Adrenal gland (tissue), 12 donors: ENCODE data around the gene SSH2. TPM values are rescaled to one million over a fixed set of nuclear protein-coding genes. Genes with fewer than 3 reads are reported as not detected.

Source experiments
- DNase-seq, 7 donors: peaks; one replicate each; pipeline ENCODE4 v3.0.0-alpha.2; 2019 to 2020
- H3K27ac ChIP-seq, 5 donors: fragments of 200-600 bp; sonication (generic) in 4 of 5; 1 replicate in 3 of 5; 2 replicates in 2 of 5; pipeline versions ENCODE4 v1.5.1 to v1.8.0; 2016 to 2020; ENCODE audit warnings: mild to moderate bottlenecking in 1 of 5
- H3K27me3 ChIP-seq: fragments of 200-600 bp; 2 replicates; pipeline ENCODE4 v1.8.0; 2021
- H3K36me3 ChIP-seq, 2 donors: fragments of 200-600 bp; replicated peaks in 1 of 2; 1 replicate in 1 of 2; 2 replicates in 1 of 2; pipeline versions ENCODE4 v1.5.1 to v1.8.0; 2018 to 2022
- H3K4me1 ChIP-seq, 2 donors: fragments of 200-600 bp; replicated peaks in 1 of 2; 1 replicate in 1 of 2; 2 replicates in 1 of 2; pipeline versions ENCODE4 v1.5.1 to v1.8.0; 2018 to 2021
- H3K4me3 ChIP-seq, 4 donors: fragments of 200-600 bp; sonication (generic) in 3 of 4; one replicate each; pipeline ENCODE4 v1.5.1; 2016 to 2018
- H3K9me3 ChIP-seq, 3 donors: fragments of 200-600 bp; sonication (generic) in 1 of 3; replicated peaks in 1 of 3; 1 replicate in 2 of 3; 2 replicates in 1 of 3; pipeline versions ENCODE4 v1.5.1 to v1.8.0; 2016 to 2021
- CTCF ChIP-seq, 6 experiments: fragments of 450-650 bp in 4 of 6; fragments of 200-600 bp in 2 of 6; sonication (generic) in 1 of 6; IDR thresholded peaks; 1 replicate in 5 of 6; 2 replicates in 1 of 6; pipeline versions ENCODE4 v1.5.1 to v1.8.0; 2016 to 2021; ENCODE audit warnings: antibody characterized with exemption in 6 of 6, mild to moderate bottlenecking in 2 of 6, moderate library complexity in 1 of 6
- POLR2A ChIP-seq, 2 donors: fragments of 450-650 bp; IDR thresholded peaks; one replicate each; pipeline ENCODE4 v1.6.1; 2017; ENCODE audit warnings: antibody characterized with exemption in 2 of 2, mild to moderate bottlenecking in 2 of 2, moderate library complexity in 1 of 2
- WGBS, 4 donors: extraction: QIAGEN DNeasy Blood & Tissue Kit in 2 of 4; methylation state at CpG; one replicate each; pipeline versions ENCODE4 v1.1.5 to v1.1.7; 2013 to 2017; 5-methylcytosine and 5-hydroxymethylcytosine counted together
- intact Hi-C, 2 donors: fragments of 100-400 bp; cut with DNase I; formaldehyde crosslinking; loops; one replicate each; pipeline versions ENCODE4 v1.14.1 to v1.15.0; 2022 to 2023
- polyA plus RNA-seq, 3 donors: library from polyadenylated mRNA; stranded (reverse); fragments of 200-250 nt in 2 of 3; fragments of 350-450 nt in 1 of 3; fragmentation: Illumina TruSeq in 1 of 3; extraction: RNeasy Lipid Tissue Mini Kit (QIAGEN cat#74804) in 1 of 3; gene quantifications; one replicate each; pipeline ENCODE4 v1.2.3, GENCODE V29; 2013 to 2014
- total RNA-seq, 9 donors: library from RNA; depleted of rRNA in 4 of 9; stranded (reverse); fragments of >200 nt in 4 of 9; fragments of 120-200 nt in 1 of 9; fragmentation: NEBNext Ultra II Directional in 1 of 9; extraction: Animal tissue kit (Norgen Biotek cat#: 25700) in 1 of 9; gene quantifications; one replicate each; pipeline versions ENCODE4 v1.1.0 to v1.2.4, GENCODE V29; 2013 to 2023
- donor health status: healthy with polysubstance abuse.
- donor health status: Bipolar disorder and iron deficiency.
- donor health status: DM: yes; HTN: yes; CAD: no.
- donor health status: DM: no; HTN: no; CAD: no.
- donor health status: DM: no; HTN: no; CAD: no.
- donor health status: DM: yes; HTN: yes; CAD: no.

Gene SSH2
- total and polyA plus RNA-seq, 12 donors: 7.6 to 35.8 (median 20.8) TPM

- WGBS, 4 donors: 85 to 91% (median 90%) methylated on average over 2 of the region's 2 CpGs
- no peak overlapping the region for H3K27ac ChIP-seq
These were observed 176.1 kb downstream of the SSH2 start for GRCh38 chr17:29753845-29754439.

GRCh38 chr17:29749045-29749825 is 180.8 kb downstream of the SSH2 start:
- Histone ChIP-seq H3K4me3 (no peak overlapping the region), H3K36me3 (peaks cover 0 to 10% of the 10 kb centered on the region in 2 donors), H3K27ac (no peak overlapping the region), H3K9me3 (no peaks in the 10 kb centered on the region), H3K27me3 (no peaks in the 10 kb centered on the region), H3K4me1 (peaks cover 0 to 12% of the 10 kb centered on the region in 2 donors)
- DNase-seq: no peak
- 97 to 99% (median 97%) methylated on average over 5 of the region's 5 CpGs for WGBS, 4 donors
- no peak for TF ChIP-seq CTCF (IDR thresholded peaks at IDR 0.05)
- TF ChIP-seq POLR2A (IDR thresholded peaks at IDR 0.05): no peak
- intact Hi-C loops: no loop called here

More at GRCh38 chr17:29753845-29754439, 176.1 kb downstream of the SSH2 start:
- intact Hi-C loops: no loop called here
- Histone ChIP-seq H3K4me1 (peaks cover 7 to 10% of the 10 kb centered on the region in 2 donors), H3K9me3 (no peaks in the 10 kb centered on the region), H3K27me3 (no peaks in the 10 kb centered on the region), H3K36me3 (peaks cover 0 to 10% of the 10 kb centered on the region in 2 donors), H3K4me3 (no peak overlapping the region)
- TF ChIP-seq CTCF (IDR thresholded peaks at IDR 0.05): no peak
- TF ChIP-seq POLR2A (IDR thresholded peaks at IDR 0.05): no peak
- DNase-seq: no peak

- Histone ChIP-seq H3K4me1 (peaks cover 0 to 12% of the 10 kb centered on the region in 2 donors), H3K9me3 (no peaks in the 10 kb centered on the region), H3K4me3 (no peak overlapping the region), H3K27ac (no peak overlapping the region), H3K27me3 (no peaks in the 10 kb centered on the region), H3K36me3 (peaks cover 0 to 6% of the 10 kb centered on the region in 2 donors)
- intact Hi-C loops: no loop called here
- DNase-seq: no peak
- 90 to 97% (median 95%) methylated on average over 1 of the region's 1 CpG for WGBS, 4 donors
- TF ChIP-seq POLR2A (IDR thresholded peaks at IDR 0.05) (no peak), CTCF (IDR thresholded peaks at IDR 0.05) (no peak)
These were observed 181.6 kb downstream of the SSH2 start for GRCh38 chr17:29748400-29748799.

- no peak for TF ChIP-seq CTCF (IDR thresholded peaks at IDR 0.05)
- no peak for TF ChIP-seq POLR2A (IDR thresholded peaks at IDR 0.05)
- no peak for DNase-seq
- peaks cover 0 to 12% of the 10 kb centered on the region in 2 donors for H3K4me1 ChIP-seq
- WGBS, 4 donors: 88 to 100% (median 93%) methylated on average over 1 of the region's 1 CpG
- H3K27me3 ChIP-seq: no peaks in the 10 kb centered on the region
- H3K27ac ChIP-seq: no peak overlapping the region
- H3K4me3 ChIP-seq: no peak overlapping the region
- H3K36me3 ChIP-seq: no peaks in the 10 kb centered on the region
- intact Hi-C loops: no loop called here
- no peaks in the 10 kb centered on the region for H3K9me3 ChIP-seq
These were observed 182.4 kb downstream of the SSH2 start for GRCh38 chr17:29747660-29748059.
